Stimulated activated CD8-positive, alpha-beta memory T cell treated with anti-CD3 and anti-CD28 coated beads, Interleukin-15, amount 100 ng/mL, for 1 hour (primary cell): ENCODE data around the gene ALOX5AP.

Experiments used
- DNase-seq: peaks from one replicate; pipeline ENCODE4 v3.0.0-alpha.2; 2020; ENCODE audit warnings: low read depth

The ALOX5AP gene

DNA sequence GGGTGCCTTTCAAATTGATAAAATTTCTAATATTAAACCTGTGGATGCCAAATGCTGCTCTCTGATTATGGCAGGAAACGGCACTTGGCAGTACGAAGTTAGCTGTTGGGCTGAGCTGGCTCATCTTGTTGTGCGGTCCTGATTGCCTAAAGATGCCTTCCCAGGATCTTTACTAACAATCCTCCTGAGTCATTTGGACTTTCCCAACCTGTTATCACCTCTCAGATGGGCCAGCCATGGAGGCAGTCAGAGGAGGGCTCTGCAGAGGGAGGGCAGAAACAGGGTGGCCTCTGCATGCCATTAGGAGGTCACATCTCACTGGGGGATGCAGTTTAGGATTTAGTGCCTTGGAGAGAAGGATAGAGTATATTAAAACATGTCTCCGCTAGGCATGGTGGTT lies 27.3 kb downstream of the ALOX5AP start:
- DNase-seq = no peak

DNA sequence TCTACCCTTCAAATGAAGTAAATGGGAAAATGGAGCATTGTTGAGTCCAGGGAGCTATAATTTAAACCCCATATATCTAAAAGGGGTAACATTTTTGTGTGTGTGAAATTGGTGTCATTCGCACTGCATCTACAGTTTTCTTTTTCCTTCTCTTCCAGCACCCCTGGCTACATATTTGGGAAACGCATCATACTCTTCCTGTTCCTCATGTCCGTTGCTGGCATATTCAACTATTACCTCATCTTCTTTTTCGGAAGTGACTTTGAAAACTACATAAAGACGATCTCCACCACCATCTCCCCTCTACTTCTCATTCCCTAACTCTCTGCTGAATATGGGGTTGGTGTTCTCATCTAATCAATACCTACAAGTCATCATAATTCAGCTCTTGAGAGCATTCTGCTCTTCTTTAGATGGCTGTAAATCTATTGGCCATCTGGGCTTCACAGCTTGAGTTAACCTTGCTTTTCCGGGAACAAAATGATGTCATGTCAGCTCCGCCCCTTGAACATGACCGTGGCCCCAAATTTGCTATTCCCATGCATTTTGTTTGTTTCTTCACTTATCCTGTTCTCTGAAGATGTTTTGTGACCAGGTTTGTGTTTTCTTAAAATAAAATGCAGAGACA lies 28.6 kb downstream of the ALOX5AP start:
- no peak for DNase-seq

DNA sequence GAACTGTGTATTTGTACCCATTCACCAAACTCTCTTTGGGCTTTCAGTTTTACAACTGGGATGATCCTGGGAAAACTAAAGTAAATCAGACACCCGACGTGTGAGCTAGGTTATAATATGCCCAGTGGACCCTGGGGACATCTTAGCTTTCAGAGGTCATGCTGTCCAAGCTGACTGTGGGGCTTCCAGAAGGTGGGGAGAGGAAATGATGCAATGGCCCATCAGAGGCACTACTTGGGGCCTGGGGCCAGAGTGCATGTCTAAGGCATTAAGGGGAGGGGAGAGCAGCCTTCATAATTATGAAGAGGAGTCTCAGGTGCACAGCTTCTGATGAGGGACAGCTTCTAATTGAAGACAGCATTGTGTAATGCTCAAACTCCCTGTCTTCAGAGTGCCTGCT lies 30.9 kb downstream of the ALOX5AP start:
- no peak for DNase-seq

DNA sequence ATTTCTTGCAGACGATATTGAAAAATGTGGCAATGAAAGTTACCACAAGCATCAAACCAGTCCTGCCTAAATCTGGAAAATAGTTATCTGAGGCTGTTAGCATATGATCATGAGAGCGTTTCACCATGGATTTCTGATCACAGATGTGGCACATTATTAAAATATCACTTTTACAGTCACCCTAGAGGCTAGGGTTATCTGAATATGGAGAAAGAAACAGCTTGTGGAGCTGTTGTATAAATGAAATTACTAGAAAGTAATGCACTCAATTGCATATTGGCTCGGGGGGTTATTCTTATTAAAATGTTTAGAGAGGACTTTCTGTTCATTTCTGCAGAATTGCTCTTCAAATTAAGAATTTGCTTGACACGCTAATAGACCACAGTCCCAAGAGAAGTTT lies 35.6 kb downstream of the ALOX5AP start:
- DNase-seq = no peak

DNA sequence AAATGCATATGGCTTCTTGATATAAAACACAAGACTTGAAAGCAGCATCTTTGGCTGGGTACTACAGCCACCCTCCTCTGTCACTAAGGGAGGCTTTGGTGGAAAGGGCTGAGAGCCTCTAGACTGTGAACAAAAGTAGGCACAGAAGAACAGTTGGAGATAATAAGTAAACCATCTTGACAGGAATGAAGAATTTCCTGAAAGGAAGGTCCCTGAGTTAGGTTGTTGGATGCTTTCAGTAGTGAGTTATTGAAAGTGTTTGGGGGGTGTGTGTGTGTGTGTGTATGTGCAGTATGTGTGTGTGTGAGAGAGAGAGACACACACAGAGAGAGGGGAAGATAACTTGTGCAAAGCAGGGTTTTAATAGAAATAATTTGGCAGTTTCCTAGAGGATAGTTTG lies 38.2 kb downstream of the ALOX5AP start:
- DNase-seq = no peak

DNA sequence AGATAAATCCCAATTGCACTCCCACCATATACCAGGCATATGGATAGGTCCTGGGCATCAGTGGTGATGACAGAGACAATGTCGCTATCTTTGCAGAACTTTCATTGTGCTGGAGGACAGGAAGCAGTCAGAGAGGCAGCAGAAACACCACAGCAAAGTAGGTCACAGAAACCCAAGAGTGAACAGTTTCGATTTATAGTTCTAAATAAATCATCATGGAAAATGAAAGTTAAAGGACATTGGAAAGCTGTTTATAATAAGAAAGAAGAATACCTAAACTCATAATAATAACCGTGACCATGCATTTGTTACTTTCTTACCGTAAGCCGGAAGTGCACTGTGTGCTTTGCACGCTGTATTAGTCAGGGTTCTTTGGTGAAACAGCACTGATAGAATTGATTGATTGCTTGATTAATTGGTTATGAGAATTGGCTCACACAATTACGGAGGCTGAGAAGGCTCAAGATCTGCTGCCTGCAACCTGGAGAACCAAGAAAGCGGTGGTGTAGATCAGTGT lies 38.9 kb downstream of the ALOX5AP start:
- no peak for DNase-seq

DNA sequence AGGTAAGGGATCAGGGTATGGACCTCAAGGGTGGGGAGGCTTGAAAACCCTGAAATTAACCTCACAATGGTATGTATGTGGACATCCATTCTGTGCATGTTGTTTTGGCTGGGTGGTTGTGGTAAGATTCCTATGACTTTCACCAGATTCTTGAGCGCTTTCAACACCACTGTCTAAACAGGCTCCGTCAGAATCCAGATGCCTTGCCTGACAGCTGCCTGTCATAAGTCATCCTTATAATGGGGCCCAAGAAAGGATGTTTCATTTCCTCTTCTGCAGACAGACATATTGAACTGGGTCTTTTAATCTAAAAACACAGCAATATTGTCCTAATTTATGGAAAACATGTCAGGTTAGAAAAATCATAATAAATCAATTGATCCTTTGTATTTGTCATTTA lies 41.3 kb downstream of the ALOX5AP start:
- DNase-seq = no peak

DNA sequence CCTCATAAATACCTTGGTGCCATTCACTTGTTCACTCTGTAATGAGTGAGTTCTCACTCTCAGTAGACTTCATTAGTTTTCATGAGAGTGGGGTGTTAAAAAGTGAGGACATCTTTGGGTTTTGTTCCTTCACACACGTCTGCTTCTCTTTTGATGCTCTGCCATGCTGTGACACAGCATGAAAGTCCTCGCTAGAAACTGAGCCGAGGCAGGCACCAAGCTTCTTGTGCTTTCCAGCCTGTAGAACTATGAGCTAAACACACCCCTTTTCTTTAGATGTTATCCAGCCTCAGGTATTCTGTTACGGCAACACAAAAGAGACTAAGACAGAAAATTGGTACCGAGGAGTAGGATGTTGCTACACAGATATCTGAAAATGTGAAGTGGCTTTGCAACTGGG lies 43.7 kb downstream of the ALOX5AP start:
- DNase-seq = no peak

DNA sequence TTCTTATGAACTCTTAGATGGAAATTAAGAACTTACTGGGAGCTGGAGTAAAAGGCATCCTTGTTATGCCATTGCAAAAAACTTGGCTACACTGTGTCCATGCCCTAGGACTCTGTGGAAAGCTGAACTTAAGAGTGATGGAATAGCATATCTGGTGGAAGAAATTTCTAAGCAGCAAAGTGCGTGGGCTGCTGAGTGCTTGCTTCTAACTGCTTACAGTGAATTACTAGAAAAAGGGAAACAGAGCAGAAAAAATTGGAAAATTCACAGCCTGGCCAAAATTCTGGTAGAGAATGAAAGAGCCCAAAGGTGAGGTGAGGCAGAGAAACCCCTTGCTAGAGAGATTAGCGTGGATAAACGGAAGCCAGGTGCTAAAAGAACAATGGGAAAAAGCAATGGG lies 44.3 kb downstream of the ALOX5AP start:
- DNase-seq = no peak

DNA sequence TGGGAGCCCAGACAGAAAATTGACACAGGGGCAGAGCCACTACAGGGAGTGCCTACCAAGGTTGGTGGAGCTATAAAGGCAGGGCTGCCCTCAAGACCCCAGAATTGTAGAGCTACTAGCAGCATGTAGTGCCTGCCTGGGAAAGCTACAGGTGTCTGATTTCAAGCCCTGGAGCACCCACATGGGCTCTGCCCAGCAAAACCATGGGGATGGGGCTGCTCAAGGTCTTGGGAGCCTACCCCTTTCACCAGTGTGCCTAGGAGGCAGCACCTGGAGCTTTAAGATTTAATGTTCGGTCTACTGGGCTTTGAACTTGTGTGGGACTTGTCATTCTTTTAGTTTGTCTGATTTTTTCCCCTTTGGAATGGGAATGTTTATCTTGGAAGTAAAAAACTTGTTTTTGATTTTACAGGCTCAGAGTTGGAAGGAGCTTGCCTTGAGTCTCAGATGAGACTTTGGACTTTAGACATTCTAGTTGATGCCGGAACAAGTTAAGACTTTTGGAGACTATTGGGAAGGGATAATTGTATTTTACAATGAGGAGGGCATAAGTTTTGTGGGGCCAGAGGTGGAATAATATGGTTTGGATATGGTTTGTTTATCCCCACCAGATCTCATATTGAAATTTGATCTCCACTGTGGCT lies 45.1 kb downstream of the ALOX5AP start:
- no peak for DNase-seq

DNA sequence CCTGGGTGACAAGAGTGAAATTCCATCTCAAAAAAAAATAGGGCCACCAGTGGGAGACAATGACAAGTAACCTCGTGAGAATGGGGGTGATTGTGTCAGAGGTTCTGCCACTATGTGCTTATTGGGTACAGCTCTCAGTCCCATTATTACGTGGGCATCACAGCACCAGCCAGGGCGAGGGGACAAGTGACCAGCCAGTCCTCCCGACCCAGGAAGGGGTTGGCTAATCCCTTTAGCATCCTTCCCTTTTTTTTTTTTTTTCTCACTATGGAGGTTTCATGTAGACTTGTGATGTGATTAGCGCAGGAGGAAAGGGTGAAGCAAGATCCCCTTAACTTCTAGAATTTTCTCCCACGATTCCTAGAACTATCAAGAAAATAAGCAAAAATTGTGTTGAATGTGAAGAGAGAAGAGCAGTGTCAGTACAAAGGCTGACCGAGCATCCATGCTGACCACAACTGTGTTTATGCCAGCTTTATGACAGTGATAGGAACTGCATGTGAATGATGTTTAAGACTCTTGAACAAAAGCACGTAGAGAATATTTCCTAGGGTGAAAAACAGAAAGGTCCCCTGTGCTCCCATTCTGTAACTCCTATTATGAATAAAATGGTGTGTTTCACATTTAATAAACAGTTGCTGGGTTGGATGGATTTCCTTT lies 50.0 kb downstream of the ALOX5AP start:
- no peak for DNase-seq

DNA sequence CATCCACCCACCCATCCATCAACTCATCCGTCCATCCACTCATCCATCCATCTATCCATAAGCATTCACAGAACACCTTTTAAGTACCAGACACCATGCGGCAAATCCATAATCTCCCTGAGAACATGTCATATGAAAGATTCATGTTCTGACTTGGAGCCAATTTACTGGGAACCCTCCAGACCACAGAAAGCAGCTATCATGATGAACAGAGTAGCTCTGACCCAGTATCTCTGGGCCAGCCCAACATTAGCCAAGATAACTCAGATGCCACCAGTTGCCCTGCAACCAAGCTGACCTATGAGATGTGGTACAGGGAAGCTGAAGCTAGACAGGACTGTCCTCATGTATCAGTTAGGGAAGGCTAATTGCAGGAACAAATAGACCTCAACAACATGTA lies 51.3 kb downstream of the ALOX5AP start:
- no peak for DNase-seq

DNA sequence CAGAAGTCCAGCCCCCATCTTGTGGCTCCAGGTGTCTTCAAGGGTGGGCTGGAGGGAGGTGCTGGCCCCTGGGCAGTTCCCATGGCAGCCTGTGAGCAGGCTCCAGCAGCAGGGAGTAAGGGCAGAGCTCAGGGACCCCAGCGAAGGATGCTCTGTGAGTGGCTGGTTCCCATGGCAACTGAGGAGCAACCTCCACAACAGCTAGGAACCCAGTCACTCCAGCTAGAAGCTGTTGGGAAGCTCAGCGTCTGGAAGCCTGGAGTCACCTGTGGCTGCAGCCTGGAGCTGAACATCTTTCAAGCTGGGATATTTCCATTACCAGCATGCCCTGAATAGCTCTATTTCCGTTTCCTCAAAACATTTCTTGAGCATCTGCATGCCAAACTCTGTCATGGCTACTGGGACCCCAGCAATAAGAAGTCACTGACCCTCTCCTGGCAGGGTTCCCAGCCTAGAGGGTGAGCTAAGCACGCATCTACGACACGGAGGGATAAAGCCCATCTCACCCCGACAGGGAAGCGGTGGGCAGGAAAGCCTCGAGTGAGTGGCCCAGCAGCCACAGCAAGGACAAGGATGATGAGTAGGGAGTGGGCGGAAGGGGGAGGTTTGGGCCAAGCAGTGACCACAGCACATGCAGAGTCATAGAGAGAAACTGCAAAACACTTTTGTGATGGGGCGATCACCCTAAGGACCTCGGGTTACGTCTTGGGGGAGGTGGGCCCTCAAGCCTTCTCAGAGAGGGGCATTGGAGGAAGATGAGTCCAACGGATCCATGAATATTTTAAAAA lies 52.6 kb downstream of the ALOX5AP start:
- no peak for DNase-seq

DNA sequence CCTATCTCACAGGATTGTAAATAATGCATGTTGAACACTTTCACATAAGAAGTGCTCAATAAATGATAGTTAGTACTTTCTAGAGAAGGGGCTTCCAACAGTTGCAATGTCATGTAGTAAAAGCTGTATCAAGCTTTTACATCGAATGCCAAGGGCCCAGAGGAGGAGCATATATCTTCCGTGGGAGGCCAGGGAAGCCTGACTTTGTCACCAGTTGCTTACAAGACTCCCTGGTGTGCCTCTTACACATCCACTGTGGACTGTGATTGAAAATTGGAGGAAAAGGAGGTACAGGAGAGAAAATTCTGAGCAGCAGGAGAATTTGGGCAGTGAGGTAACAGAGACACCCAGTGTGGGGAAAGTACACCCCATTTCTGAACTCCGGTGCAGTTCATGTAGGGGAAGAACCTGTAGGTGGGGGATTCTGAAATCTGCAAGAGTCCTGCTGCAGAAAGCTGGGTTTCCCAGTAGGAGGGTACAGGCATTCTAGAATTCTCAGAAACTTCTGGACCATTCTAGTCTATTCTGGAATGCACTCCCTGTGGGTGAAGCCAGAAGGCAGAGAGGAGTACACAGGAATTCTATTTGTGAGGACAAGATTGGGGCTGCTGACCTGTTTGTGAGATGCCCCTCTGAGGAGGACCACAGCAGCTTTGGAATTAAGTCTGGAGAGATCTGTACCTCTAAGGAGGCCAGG lies 54.0 kb downstream of the ALOX5AP start:
- DNase-seq = no peak

DNA sequence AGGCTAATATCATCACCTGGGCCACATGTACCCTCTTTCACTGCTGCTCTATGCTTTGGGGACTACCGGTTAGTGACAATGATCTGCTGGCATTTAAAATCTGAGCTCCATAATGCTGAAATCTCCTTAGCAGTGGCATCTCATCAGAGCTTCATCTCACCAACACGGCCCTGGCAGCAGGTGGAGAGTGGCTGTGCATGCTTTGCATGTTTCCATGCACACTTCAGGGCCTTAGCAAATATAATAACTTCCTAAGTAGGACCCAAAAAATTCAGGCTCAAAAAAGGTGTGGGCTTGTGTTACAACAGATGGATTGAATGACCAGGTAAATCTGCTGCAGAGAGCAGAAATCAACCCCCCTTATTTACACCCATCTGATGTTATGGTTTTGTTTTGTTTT lies 55.2 kb downstream of the ALOX5AP start:
- no peak for DNase-seq

DNA sequence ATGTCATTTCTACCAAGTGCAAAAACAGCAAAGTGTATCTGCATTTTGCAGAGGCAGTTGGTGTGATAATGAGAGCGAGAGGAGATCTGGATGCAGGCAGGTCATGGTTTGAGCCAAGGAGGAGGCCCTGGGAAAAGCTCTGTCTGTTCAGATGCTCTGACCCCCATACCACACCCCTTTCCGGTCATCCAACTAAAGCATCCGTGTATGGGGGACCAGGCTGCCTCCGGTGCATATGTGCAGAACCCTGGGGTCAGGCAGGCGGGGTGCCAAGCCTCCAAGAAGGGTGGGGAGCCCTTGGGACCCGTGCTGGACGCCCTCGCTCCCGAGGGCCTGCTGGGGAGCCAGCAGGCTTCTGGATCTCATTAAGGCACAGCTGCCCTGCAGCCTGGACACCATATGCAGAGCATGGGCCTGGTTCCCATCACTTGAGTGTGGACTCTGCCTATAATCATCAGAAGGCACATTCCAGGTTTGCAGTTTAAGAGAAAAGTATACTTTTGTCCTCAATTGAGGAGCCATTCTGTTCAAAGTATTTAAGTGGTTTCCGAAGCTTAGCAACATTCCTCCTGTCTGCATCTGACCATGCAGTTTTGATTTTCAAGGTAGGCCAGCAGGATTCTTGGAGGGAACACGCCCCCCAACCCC lies 56.1 kb downstream of the ALOX5AP start:
- DNase-seq = no peak

DNA sequence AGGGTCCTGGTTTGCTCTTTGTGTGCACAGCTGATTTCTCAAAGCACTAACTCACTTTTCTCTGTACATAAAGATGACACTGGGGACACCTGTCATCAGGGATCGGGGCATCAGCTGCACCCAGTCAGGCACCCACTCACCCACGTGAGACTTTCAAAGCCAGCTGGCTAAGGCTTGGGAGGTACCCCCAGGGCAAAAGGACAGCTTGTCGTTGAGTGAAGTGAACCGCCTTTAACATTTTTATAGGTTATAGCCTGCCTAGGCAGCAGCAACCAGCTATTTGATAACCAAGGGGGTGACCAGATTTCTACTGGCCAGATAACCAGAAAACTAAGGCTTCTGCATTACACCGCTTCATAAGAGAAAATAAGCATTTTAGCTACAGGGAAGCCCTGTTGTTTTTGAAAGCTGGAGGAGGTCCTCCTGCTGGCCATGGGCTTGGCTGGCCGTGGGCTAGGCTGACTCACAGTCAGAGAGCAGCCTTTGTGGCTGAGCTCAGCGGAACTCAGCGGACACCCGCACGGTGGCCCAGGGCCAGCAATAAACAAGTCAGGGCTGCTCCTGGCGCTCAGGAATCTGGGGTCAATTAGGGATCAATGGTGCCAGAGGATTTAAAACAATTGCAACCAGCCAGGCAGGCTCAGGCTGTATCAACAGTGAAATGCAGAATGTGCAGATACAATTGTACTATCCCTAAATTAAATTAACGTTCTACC lies 57.1 kb downstream of the ALOX5AP start:
- no peak for DNase-seq

DNA sequence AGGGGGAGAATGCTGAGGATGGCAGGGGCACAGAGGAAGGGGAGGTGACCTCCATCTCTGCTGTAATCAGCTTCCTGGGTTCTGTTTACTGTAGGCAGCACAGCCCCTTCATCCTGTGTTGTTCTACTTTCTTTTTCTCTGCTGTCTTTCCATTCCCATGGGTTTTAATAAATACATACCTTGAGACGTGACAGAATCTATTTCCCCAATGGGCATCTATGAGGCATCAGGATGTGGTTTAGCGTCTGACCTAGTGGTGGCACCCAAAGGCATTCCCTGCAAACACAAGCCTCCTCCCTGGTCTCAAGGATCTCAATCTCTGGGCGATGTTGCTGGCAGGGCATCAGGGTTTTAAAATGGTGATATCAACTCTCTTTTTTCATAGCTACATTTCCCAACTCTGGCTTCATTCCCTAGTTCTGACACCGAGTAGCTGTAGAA lies 60.8 kb downstream of the ALOX5AP start:
- no peak for DNase-seq

DNA sequence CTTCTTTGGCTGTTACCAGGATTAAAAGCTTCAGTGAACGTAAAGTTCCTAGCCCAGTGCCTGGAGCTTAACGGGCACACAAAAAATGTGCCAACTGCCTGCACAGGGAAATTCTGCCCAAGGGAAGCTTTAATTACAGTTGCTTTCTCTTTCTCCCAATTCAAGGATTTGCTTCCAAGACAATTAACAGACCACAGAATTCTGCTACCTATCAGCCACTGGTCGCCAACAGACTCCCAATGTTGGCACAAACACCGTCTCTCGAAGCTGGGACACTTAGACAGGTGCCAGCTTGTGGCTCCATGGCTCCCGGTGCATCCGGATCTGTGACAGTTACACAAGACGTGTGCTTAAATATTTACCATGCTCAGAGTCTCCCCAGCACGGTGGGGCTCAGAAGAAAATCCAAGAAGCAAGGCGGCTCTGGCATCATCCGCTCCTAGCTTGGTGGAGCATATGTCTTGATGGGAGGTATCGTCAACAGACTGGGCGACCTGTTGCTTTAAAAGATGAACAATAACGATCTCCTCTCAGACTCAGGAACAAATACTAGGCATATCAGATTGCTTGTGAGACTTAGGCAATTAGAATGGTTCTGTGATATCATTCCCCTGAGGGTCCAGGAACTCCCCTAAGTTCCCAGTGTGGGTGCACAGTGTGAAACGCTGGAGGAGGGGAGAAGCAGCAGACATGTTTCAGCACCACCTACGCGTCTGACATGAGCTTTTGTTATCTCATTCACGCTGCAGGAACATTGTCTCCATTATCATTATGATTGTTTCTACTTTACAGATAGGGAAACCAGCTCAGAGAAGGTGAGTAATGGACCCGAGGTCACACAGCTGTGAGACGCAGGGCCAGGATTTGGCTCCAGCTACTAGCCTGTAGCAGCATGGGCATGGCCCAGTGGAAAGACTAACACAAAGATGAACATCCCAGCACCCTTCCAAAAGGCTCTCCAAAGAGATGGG lies 61.6 kb downstream of the ALOX5AP start:
- no peak for DNase-seq
